HK-2 (cell line): ENCODE measurements around the gene PDAP1.
"Not testable (repeated sequence)": the region's sequence is repeated elsewhere in the genome, so short reads cannot be mapped to it uniquely, and the experiment has no call there.

Experiments
- DNase-seq: peaks from one replicate; pipeline ENCODE4 v3.0.0-alpha.2; 2018; ENCODE audit not compliant: unreplicated experiment

Gene PDAP1

GRCh38 chr7:99350641-99351040 is 57.8 kb downstream of the PDAP1 start:
- not testable (repeated sequence) for DNase-seq
